Activated CD4-positive, alpha-beta T cell treated with anti-CD3 and anti-CD28 coated beads, Interleukin-2, amount 10 ng/mL, durations not matched to agents 7 days and 5 days (primary cell): ENCODE data around the gene SP3. TPM values are rescaled to one million over a fixed set of nuclear protein-coding genes. Genes with fewer than 3 reads are reported as not detected.

Experiments used
- CTCF ChIA-PET: fragments of 350-600 bp; sonication (Branson Sonifier 250); formaldehyde crosslinking; loops from one replicate; lab custom pipeline; 2021; ENCODE audit warnings: antibody characterized with exemption; lab: Charles Lee
- POLR2A ChIA-PET: fragments of 350-600 bp; sonication (Branson Sonifier 250); formaldehyde crosslinking; loops from one replicate; lab custom pipeline; 2021; ENCODE audit warnings: antibody characterized with exemption; lab: Charles Lee
- DNase-seq: peaks from one replicate; pipeline ENCODE4 v3.0.0-alpha.2; 2020
- H3K27ac Mint-ChIP-seq: one replicate; pipeline ENCODE4 v1.8.0; 2021; ENCODE audit warnings: mild to moderate bottlenecking, moderate library complexity, mixed read lengths
- H3K27me3 Mint-ChIP-seq: one replicate; pipeline ENCODE4 v1.8.0; 2021; ENCODE audit warnings: mixed read lengths
- H3K36me3 Mint-ChIP-seq: one replicate; pipeline ENCODE4 v1.8.0; 2021; ENCODE audit warnings: low read depth, mixed read lengths
- H3K4me1 Mint-ChIP-seq: one replicate; pipeline ENCODE4 v1.8.0; 2021; ENCODE audit warnings: mixed read lengths
- H3K4me3 Mint-ChIP-seq: one replicate; pipeline ENCODE4 v1.8.0; 2021; ENCODE audit warnings: mild to moderate bottlenecking, moderate library complexity, mixed read lengths
- H3K9me3 Mint-ChIP-seq: one replicate; pipeline ENCODE4 v1.8.0; 2021; ENCODE audit warnings: mixed read lengths
- total RNA-seq, 2 experiments: library from RNA; stranded (reverse); gene quantifications; one replicate each; pipeline ENCODE4 v1.2.3, GENCODE V29; 2021

SP3 gene
- total RNA-seq, 2 experiments from 2014 or later, result 105 to 109 TPM

GRCh38 chr2:173865971-173866873 lies 99.0 kb downstream of the SP3 start:
- Mint-ChIP-seq H3K27me3 (peaks cover 20% of the 10 kb centered on the region), H3K4me3 (no peak overlapping the region), H3K36me3 (no peaks in the 10 kb centered on the region), H3K4me1 (peaks cover 3% of the 10 kb centered on the region), H3K27ac (no peak overlapping the region), H3K9me3 (no peaks in the 10 kb centered on the region)
- POLR2A ChIA-PET, result no interaction called here
- DNase-seq, result no peak
- CTCF ChIA-PET, result no interaction called here

GRCh38 chr2:173862612-173863217 lies 102.5 kb downstream of the SP3 start:
- peaks cover 22% of the 10 kb centered on the region for H3K4me1 Mint-ChIP-seq
- ChIA-PET CTCF (interaction anchor here (0.6 to 1.7 kb wide), 3 partner anchors 28 to 91 kb away, joined by 3 to 6 read pairs (median 5); no protein-coding TSS in a partner anchor), POLR2A (no interaction called here)
- no peaks in the 10 kb centered on the region for H3K9me3 Mint-ChIP-seq
- peaks cover 5% of the 10 kb centered on the region for H3K27me3 Mint-ChIP-seq
- H3K36me3 Mint-ChIP-seq, result no peaks in the 10 kb centered on the region
- DNase-seq, result no peak
- no peak overlapping the region for H3K4me3 Mint-ChIP-seq
- no peak overlapping the region for H3K27ac Mint-ChIP-seq

GRCh38 chr2:173860566-173860965 lies 104.6 kb downstream of the SP3 start:
- Mint-ChIP-seq H3K27me3 (peaks cover 6% of the 10 kb centered on the region), H3K9me3 (no peaks in the 10 kb centered on the region), H3K4me1 (peaks cover 22% of the 10 kb centered on the region), H3K36me3 (no peaks in the 10 kb centered on the region), H3K4me3 (no peak overlapping the region), H3K27ac (no peak overlapping the region)
- no peak for DNase-seq
- ChIA-PET POLR2A (no interaction called here), CTCF (no interaction called here)

GRCh38 chr2:173860082-173860481 lies 105.1 kb downstream of the SP3 start:
- H3K27ac Mint-ChIP-seq, result no peak overlapping the region
- POLR2A ChIA-PET, result no interaction called here

GRCh38 chr2:173858291-173858731 lies 106.9 kb downstream of the SP3 start:
- Mint-ChIP-seq H3K4me1 (peaks cover 22% of the 10 kb centered on the region), H3K9me3 (no peaks in the 10 kb centered on the region), H3K27ac (no peak overlapping the region), H3K27me3 (peaks cover 6% of the 10 kb centered on the region), H3K36me3 (no peaks in the 10 kb centered on the region), H3K4me3 (no peak overlapping the region)
- ChIA-PET POLR2A (no interaction called here), CTCF (no interaction called here)
- no peak for DNase-seq

More at GRCh38 chr2:173860082-173860481, 105.1 kb downstream of the SP3 start:
- H3K4me1 Mint-ChIP-seq, result peaks cover 22% of the 10 kb centered on the region
- H3K27me3 Mint-ChIP-seq, result peaks cover 6% of the 10 kb centered on the region
- CTCF ChIA-PET, result no interaction called here
- no peaks in the 10 kb centered on the region for H3K36me3 Mint-ChIP-seq
- no peaks in the 10 kb centered on the region for H3K9me3 Mint-ChIP-seq
- H3K4me3 Mint-ChIP-seq, result no peak overlapping the region
- no peak for DNase-seq
